ENCODE results near the gene TECTB.

The TECTB gene

DNA sequence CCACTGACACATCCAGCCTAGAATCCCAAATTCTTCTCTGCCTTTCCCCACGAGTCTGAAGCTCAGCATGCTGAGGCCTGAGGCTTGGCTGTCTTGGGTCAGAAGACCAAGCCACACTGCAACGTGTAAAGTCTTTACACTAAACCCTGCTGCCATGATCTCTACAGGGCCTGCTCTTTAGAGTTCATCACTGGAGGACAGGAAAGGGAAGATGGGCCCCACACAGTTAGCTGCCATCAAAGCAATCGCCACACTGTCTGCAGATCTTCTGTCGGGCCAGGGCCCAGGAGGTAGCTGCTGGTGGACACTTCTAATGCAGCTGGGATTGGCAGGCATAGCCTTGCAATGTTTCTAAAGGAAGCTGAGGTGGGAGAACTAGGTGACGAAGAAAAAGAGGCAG lies 8.4 kb upstream of the TECTB start:
- no peak for DNase-seq (ENCODE audit: low read depth in 2 of 2)

DNA sequence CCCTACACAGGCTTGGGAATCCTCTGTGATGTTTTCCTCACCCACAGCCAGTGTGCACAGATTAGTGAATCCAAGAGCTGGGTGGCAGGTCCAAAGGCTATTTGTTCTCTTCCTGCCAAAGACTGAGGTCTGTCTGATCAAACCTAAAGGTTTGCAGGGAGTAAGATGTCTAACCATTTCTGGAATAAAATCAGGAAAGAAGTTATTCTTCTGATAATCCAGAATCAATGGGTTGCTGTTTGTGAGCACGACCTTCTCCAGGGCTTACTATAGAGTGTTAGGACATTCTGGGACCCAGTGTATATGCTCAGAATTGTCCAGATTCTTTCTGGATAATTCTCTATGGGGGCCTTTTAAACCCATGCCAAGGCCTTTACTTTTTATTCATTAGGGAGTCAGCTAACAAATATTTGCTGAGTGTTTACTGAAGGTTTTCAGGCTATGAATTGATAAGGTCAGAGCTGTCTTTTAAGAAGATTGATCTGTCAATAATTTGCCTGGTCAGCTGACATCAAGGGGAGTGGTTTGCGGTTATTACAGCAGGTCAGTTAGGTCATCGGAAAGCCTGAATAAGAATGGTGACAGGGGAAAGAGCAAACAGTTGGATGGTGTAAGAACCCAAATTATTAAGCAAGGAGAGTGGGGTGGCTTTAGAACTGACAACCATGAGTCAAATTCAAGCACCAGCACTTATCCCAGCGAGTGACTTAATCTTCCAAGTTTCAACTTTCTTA lies 7.5 kb upstream of the TECTB start:
- DNase-seq (ENCODE audit: low read depth in 2 of 2): no peak

DNA sequence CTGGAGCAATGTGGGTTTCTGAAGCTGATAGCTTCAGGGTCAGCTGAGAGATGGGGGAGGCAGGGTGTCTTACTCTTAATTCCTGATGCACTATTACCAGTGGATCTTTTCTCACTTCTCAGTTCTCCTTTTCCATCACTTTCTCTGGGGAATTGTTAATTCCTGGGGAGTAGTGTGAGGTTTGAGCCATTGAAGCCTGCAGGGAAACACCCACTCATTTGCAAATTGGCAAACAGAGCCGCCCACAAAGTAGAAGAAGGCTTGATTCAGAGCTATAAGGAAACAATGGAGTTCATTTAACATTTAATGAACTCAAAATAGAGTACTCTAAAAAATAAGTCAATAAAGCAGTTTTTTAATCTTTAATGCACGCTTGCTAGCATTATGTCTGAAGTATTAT lies 4.3 kb upstream of the TECTB start:
- DNase-seq (ENCODE audit: low read depth in 2 of 2): no peak

DNA sequence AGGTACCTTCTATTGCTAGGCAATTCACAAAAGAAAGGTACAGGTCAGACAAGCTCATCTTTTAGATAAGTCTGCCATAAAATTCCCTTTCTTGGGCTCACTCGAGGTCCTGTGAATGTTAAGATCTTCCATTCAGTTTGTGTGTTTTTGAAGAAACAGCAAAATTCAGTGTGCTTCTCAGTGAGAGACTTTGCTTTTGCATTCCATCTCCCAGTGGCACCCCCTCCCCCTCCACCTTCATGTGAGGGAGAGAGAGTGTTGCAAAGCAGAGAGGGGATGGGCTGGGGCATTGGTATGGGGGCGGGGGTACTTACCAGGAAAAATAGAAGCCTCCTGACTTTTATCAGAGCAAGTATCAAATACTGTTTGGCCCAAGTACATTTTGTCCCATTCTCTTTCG lies 3.8 kb upstream of the TECTB start:
- no peak for DNase-seq (ENCODE audit: low read depth in 2 of 2)

DNA sequence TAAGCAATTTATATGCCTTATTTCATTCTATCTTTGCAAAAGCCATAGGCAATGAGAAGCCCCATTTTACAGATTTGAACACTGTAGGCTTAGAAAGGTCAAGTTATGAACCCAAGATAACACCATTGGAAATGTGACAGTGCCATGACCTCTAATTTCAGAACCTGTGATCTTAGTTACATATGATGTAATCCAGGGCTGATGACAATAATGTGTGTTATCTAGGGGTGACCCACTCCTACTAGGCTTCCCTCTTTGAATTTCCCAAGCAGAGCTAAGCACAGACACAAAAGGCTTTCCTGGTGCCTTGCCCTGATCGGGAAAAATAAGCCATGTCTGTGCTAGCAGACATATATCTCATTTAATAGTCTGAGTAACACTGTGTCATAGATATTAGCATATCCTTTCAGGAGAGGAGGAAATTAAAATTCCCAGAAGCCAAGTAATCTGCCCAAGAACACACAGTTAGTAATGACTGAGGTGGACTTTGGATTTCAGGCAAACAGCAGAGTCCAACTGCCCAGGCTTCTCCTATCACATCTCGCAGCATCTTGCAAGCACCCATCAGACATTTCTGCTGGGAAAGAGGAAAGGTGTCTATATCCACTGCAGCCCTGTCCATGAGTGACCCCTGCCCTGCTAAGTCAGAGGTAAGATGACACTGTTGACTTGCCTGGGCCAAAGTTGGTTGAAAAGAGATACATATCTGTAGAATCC lies 2.8 kb upstream of the TECTB start:
- DNase-seq (ENCODE audit: low read depth in 2 of 2): no peak

DNA sequence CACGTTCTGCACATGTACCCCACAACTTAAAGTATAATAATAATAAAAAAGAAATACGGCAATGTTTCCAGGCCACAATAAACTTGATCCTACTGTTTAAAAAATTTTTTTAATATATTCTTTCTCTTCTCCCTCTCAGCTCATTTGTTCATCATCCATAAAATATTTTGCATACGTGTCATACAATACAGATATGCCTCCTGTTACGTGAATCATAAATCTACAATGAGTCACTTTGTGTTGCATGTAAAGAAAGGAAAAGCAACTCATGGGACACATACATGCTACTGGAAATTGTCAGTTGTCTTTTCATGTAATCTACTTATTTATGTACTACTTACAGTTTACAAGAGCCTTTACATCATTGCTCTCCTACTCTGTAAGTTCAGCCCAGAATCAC lies 1.1 kb upstream of the TECTB start:
- DNase-seq (ENCODE audit: low read depth in 2 of 2): no peak

DNA sequence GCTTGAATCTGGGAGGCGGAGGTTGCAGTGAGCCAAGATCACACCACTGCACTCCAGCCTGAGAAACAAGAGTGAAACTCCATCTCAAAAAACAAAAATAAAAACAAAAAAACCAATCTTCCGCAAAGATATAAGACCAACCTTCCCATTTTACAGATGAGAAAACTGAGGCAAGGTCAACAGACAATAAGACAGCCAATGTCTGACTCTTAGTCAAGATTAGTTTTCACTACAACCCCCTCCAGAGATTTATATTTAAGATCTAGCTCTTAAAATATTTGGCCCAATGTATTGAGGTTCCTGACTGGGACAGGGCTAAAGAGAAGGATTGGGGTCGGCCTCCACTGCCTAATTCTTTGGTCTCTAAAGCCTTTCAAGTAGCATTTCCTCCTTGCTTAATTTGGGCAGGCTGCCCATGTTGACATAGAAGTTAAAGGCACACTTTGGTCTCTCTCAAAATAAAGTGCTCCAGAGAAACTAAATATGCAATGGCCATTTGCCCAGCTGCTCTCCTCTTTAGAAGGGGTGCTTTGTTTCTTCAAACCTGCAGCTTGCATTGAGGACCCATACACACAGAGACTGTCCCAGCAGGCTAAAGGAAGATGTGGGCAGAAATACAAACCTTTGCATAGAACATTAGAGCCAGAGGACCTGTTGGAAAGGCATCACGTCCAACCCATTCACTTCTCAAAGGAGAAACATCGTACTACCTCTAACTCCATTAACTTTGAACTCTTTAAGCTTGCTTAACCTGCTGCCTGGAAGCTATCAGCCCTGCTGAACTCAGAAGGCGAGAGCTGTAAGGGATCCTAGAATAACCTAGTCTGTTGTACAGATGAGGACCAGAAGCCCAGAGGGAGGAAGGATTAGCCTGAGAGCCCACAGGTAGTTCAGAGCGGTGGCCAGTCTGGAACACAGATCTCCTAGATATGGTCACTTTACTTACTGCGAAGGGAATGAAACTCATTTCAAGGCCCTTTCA lies 3.9 kb downstream of the TECTB start:
- DNase-seq (ENCODE audit: low read depth in 2 of 2): no peak

DNA sequence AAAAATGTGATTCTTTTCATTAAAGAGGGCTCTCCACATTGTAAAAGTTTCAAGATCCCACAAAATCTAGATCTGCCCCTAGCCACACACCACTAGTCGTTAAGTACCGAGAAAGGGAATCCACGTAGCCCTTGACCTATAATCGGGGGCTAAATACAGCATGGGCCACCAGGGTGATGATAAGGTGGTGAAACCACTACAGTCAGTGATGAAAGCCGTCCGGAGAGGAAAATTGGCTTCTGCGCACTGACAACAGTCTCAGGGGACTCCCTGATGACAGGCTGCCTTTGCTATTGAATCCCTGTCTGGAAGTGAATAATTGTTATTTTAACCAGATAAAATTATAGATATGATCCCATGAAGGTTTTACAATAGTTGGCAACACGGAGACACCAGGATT lies 4.6 kb downstream of the TECTB start:
- no peak for DNase-seq (ENCODE audit: low read depth in 2 of 2)

DNA sequence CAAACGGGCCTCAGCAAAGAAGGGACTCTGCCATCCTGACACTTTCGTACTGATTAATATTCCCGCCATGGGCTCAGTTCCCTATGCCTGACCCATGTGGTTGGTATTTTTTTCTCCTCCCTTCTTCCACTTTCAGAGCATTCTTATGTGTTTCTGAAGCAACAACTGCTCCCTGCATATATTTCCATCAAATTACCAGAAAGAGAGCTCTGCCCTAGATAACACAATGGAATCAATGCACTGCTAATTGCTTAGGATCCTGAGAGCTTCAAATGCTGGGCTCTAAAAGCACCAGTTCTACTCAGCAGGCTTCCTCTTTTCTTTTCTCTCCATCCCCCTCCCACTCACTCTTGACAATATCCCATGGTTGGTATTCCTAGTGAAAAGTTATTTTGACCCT lies 5.3 kb downstream of the TECTB start:
- no peak for DNase-seq (ENCODE audit: low read depth in 2 of 2)

DNA sequence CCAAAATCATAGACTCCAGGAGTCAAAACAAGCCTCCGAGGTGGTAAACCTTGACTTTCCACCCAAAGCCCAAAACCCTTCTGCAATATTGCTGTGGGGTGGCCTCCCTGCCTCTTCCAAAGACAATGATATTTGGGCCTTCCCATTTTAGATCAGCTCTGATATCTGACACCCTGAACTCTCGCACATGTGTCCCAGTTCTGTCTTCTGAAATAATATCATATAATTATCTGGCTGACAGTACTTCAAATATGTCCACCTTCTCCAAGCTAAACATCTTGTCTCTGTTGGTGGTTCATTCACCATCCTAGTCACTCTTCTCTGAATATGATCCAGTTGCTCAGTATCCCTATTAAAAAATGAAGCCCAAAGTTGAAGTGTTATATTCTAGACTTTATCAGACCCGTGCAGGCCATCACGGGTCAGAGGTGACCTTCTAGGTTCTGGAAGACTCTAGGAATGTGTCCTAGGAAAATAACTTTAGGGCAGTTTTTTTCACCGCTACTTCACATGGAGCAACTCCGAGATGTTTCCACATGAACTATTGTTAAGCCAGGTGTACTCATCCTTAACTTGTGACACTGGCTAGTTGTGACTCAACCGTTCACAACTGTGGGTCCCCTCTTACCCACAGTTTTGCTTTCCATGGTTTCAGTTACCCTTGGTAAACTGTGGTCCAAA lies 6.3 kb downstream of the TECTB start:
- no peak for DNase-seq (ENCODE audit: low read depth in 2 of 2)

DNA sequence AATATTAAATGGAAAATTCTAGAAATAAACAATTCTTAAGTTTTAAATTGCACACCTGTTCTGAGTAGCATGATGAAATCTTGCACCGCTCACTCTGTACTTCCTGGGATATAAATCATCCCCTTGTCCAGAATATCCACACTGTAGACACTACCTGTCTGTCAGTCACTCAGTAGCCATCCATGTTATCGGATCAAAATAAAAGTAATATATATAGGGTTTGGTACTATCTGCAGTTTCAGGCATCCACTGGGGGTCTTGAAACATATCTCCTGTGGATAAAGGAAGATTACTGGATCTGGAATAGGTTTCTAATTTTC lies 6.8 kb downstream of the TECTB start:
- DNase-seq (ENCODE audit: low read depth in 2 of 2): no peak

DNA sequence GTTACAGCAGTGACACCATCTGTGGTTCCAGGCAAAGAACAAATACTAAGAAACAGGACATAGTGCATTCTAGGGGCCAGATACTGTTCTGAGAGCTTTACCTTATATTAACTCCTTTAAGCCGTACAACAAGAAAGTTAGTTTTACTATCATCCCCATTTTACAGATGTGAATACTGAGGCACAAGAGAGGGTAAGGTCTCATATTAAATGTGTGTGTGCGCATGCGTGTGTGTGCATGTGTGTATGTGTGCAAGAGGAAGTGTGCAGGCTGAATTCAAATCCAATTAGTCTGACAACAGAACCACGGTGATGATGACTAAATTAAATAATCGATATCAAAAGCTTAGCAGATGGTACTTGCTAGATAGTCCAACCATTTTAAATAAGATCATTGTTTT lies 11.0 kb downstream of the TECTB start:
- DNase-seq (ENCODE audit: low read depth in 2 of 2): no peak

DNA sequence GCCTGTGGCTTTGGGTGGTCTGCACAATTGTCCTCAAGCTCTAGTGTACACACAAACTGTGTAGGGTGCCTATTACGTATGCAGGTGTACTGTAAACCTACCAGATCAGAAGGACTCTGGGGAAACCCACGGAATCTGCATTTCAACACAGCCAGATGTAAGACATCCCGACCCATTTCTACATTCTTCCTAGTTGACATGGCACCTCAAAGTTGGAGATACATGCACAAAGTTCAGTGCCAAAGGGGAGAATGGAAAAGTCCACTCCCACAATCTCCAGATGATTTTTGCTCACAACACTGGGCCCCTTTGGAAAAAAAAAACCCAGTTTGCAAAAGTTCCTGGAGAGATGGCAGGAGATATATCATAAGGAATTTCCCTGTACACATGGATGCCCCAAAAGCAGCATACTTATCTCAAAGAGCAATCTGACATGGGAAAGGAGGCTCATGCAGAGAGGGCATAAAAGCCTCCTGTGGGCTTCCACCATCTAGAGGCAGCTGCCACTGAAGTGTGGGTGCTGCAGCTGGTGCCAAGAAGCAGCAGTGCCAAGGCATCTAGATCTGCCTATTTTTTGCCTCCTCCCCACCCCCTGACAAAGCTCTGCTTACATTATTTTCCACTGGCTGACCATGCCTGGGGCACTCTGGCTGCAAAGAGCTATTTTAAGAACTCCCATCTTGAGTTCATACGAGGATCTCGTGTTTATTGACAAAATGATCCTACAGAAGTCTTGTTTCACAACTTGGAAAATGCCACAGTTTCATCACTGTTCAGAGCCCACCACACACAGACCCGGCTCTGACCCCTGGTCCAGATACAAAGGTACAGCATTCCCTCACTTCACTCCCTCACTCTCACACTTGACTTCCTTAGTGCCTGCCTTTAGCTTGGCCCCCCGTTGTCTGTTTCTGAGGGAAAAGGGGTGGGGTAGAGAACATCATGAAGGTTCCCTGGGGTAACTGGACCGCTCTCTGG lies 12.9 kb downstream of the TECTB start:
- no peak for DNase-seq (ENCODE audit: low read depth in 2 of 2)

DNA sequence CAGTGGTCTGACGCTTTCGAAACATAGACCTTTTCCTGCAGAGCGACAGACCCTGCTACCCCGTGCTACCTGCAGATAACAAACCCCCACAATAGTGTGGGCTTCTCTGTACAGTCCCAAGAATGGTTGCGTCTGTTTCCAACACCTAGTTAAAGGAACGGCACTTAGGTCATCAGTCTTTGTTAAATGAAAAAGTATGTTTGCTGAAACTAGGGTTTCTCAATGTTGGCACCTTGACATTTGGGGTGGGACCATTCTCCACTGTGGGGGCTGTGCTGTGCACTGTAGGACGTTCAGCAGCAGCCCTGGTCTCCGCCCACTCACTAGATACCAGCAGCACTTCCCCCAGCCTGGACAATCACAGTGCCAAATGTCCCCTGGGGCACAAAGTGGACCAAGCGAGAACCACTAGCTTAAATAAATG lies 13.7 kb downstream of the TECTB start:
- DNase-seq (ENCODE audit: low read depth in 2 of 2): no peak

DNA sequence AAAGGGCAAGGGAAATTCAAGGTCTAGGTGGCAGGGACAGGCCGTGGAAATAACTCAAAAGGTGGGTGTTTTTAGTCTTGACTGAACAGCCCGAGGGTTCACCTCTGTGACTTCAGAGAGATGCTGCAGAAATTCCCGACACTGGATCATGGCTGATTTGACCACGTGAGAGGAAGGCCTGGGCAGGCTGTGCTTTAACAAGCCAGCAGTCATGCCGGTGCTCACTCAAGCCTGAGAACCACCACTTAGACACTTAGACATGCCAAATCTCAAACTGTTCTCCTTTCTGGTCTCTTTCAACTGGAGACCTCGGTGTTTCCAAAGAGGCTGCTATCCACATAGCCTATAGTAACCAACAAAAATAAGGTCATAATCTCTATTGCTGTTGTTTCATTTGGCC lies 15.4 kb downstream of the TECTB start:
- no peak for DNase-seq (ENCODE audit: low read depth in 2 of 2)

DNA sequence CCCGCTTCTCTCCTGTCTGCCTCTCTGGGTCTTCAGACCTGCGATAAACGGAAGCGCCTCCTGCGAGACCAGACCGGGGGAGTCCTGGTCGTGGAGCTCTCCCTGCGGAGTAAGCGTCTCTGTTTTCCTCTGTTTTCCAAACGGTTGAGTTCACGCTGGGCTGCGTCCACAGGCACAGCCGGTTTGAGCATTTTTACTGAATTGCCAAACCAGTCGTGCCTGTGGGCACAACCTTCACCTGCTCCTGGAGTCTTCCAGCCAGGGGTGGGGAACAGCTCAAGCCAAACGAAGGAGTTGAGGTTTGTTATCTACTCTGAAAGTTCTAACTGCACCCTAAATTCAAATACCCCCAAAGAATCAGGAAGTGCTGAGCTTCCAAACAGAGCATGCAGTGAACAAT lies 16.3 kb downstream of the TECTB start:
- no peak for DNase-seq (ENCODE audit: low read depth in 2 of 2)

DNA sequence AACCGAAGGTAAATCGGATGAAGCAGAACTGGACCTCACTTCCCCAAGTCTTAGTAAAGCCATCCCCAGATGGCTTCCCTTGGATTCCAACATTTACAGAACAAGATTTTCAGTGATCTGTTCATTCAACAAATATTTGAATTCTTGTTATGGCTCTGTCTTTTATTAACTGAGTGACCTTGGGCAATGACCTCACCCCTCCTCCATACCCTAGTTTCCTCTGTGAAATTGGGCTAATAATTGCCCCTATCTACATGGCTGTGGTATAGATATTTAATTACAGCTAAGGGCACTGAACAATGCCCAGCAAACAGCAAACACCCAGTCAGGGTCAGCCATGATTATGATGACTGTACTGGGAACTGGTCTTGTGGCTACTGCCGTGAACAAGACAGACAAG lies 19.1 kb downstream of the TECTB start:
- DNase-seq (ENCODE audit: low read depth in 2 of 2): no peak

DNA sequence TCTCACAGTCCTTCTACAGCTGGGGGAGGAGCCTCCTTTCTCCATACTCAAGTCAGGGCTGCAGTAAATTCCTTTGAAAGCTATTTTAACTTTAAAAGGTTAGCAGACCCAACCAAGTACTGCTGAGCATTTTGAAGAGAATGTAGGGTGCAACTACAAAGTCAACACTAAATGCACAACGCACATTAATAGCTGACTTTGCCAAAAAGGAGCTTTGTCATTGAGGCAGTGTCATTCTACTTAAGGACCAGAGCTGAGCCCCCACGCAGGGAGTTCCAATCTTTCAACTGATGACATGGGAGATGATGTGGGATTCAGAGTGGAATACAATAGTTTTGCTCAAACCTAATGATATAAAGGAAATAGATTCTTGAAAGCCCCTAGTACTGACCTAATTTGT lies 20.3 kb downstream of the TECTB start:
- no peak for DNase-seq (ENCODE audit: low read depth in 2 of 2)

DNA sequence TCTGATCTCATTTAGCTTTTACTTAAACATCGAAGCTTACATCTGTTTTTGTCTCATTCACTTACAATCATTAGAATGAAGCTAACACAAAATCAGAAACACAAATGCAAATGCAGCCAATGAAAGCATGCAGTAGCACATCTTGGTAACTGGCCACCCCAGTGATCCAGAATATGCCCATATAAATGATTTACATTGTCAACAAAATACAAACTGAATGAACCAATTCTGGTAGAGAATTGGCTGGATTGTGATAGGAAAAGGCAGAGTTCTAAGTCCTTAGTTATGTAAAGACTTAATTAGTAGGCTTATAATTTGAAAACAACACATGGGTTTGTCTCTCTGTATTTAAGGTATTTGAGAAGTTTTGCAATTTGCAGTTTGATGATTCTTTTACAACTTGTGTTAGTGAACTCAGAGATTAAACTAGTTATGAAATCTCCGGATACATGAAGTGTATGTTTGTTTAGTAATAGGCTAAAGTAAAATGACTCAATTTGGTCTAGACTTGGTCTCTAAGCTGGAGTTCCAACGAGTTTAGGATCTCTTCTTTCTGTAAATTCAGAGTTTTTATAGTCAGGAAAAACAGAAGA lies 21.2 kb downstream of the TECTB start:
- no peak for DNase-seq (ENCODE audit: low read depth in 2 of 2)

DNA sequence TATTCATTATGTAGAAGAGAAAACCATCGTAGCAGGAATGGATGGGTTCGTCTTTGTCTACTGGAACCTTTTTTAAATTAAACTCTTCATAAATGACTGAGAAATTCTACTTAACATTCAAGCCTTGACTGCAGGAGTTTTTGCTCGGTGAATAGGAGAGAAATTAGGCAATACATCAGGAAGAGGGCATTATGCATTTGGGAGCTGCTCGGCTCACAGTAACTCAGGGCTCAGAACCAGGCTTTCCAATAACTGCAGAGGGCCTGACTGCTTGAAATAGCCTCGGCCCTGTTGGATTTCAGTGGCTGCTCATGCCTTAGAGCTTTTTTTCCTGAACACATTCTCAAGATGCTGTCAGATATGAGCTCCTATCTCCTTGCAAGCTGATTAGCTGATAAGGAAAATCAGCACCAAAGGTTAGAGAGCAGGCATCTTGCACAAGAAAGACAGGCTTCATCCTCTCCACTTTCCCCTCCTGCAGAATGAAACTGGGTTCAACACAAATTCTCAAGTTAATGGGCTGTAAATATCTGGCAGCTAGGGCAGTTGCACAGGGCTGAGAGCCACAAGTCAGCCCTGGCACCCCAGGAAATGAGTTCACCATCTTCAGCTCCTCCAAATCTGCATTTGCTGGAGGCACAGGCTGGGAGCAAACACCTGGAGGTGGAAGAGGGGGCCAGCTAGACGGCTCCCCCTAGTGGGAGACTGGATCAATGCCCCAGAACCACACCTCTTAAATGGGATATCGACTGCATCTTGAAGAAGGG lies 24.3 kb downstream of the TECTB start:
- no peak for DNase-seq (ENCODE audit: low read depth in 2 of 2)
